ENCODE data around the gene SERPINA9.

Gene SERPINA9

GRCh38 chr14:94447206-94447605, 28.8 kb downstream of the SERPINA9 start:
- no peak for DNase-seq (ENCODE audit: extremely low read depth, insufficient read length)
- no peaks in the 10 kb centered on the region for H3K36me3 ChIP-seq (ENCODE audit: control insufficient read depth, insufficient read depth, low read length)
- no peak overlapping the region for H3K4me3 ChIP-seq (replicated peaks; ENCODE audit: low read depth, low read length)
- H3K27me3 ChIP-seq (replicated peaks; ENCODE audit: control insufficient read depth, insufficient read depth, low read length): no peaks in the 10 kb centered on the region
- TF ChIP-seq CTCF (IDR thresholded peaks at IDR 0.05; ENCODE audit: insufficient read depth, low read length, poor library complexity, severe bottlenecking): no peak

- no peak for DNase-seq (ENCODE audit: extremely low read depth, insufficient read length)
- Histone ChIP-seq H3K4me3 (replicated peaks; ENCODE audit: low read depth, low read length) (no peak overlapping the region), H3K36me3 (ENCODE audit: control insufficient read depth, insufficient read depth, low read length) (no peaks in the 10 kb centered on the region), H3K27me3 (replicated peaks; ENCODE audit: control insufficient read depth, insufficient read depth, low read length) (no peaks in the 10 kb centered on the region)
- no peak for TF ChIP-seq CTCF (IDR thresholded peaks at IDR 0.05; ENCODE audit: insufficient read depth, low read length, poor library complexity, severe bottlenecking)
Measured at GRCh38 chr14:94446126-94446525, 29.9 kb downstream of the SERPINA9 start.

GRCh38 chr14:94445003-94445402, 31.0 kb downstream of the SERPINA9 start:
- H3K36me3 ChIP-seq (ENCODE audit: control insufficient read depth, insufficient read depth, low read length): no peaks in the 10 kb centered on the region
- no peak overlapping the region for H3K4me3 ChIP-seq (replicated peaks; ENCODE audit: low read depth, low read length)
- no peaks in the 10 kb centered on the region for H3K27me3 ChIP-seq (replicated peaks; ENCODE audit: control insufficient read depth, insufficient read depth, low read length)
- DNase-seq (ENCODE audit: extremely low read depth, insufficient read length): no peak
- no peak for TF ChIP-seq CTCF (IDR thresholded peaks at IDR 0.05; ENCODE audit: insufficient read depth, low read length, poor library complexity, severe bottlenecking)

- TF ChIP-seq CTCF (IDR thresholded peaks at IDR 0.05; ENCODE audit: insufficient read depth, low read length, poor library complexity, severe bottlenecking): no peak
- Histone ChIP-seq H3K36me3 (ENCODE audit: control insufficient read depth, insufficient read depth, low read length) (no peaks in the 10 kb centered on the region), H3K4me3 (replicated peaks; ENCODE audit: low read depth, low read length) (no peak overlapping the region), H3K27me3 (replicated peaks; ENCODE audit: control insufficient read depth, insufficient read depth, low read length) (no peaks in the 10 kb centered on the region)
- no peak for DNase-seq (ENCODE audit: extremely low read depth, insufficient read length)
Measured at GRCh38 chr14:94441531-94442205, 34.3 kb downstream of the SERPINA9 start.

GRCh38 chr14:94441130-94441529, 34.9 kb downstream of the SERPINA9 start:
- DNase-seq (ENCODE audit: extremely low read depth, insufficient read length): no peak
- Histone ChIP-seq H3K4me3 (replicated peaks; ENCODE audit: low read depth, low read length) (no peak overlapping the region), H3K36me3 (ENCODE audit: control insufficient read depth, insufficient read depth, low read length) (no peaks in the 10 kb centered on the region), H3K27me3 (replicated peaks; ENCODE audit: control insufficient read depth, insufficient read depth, low read length) (no peaks in the 10 kb centered on the region)
- TF ChIP-seq CTCF (IDR thresholded peaks at IDR 0.05; ENCODE audit: insufficient read depth, low read length, poor library complexity, severe bottlenecking): no peak

Data from GM06990 (cell line).